HepG2 (cell line): ENCODE measurements around the gene MYO5B. TPM values are rescaled to one million over a fixed set of nuclear protein-coding genes. Genes with fewer than 3 reads are reported as not detected.

Source experiments
- ATAC-seq: fragments of 200-7000 bp; cut with Tn5 transposase; 3 replicates; pipeline ENCODE4 v1.9.1; 2020; ENCODE audit warnings: mild to moderate bottlenecking, moderate library complexity
- BruUV-seq: library from RNA; stranded (reverse); fragments of 400-500 nt; replicated peaks from 2 replicates; lab custom pipeline; 2021; lab: Mats Ljungman, UMichigan
- CTCF ChIA-PET: fragments of 300-600 bp; formaldehyde crosslinking; extraction: SDS; loops from one replicate; lab custom pipeline; 2021; ENCODE audit warnings: low total read pairs, inconsistent platforms, low intra/inter-chr PET ratio; lab: Yijun Ruan, JAX
- POLR2A ChIA-PET: fragments of 350-600 bp; sonication (Branson Sonifier 250); formaldehyde crosslinking; loops from one replicate; lab custom pipeline; 2020; ENCODE audit warnings: antibody characterized with exemption, inconsistent platforms; lab: Yijun Ruan, JAX
- DNase-seq: peaks from one replicate; pipeline ENCODE4 v3.0.0-alpha.2; 2015; ENCODE audit warnings: low spot score
- FAIRE-seq: peaks from 3 replicates; lab custom pipeline; 2011; peaks lifted over from hg19 to GRCh38; lab: Jason Lieb, UNC
- H2AFZ ChIP-seq: one replicate; pipeline ENCODE4 v1.6.1; 2011; ENCODE audit warnings: low read length, inconsistent platforms
- H3K27ac ChIP-seq: fragments of 300-600 bp; 3 replicates; pipeline ENCODE4 v1.8.0; 2011; ENCODE audit warnings: mixed run types, mild to moderate bottlenecking, mixed read lengths, low read length, inconsistent platforms; ENCODE audit not compliant: insufficient read depth; ENCODE audit errors: extremely low read length
- H3K27me3 ChIP-seq, 2 experiments: fragments of 200-600 bp in 1 of 2; 2 replicates in 1 of 2; 3 replicates in 1 of 2; pipeline versions ENCODE4 v1.6.0 to v1.8.0; 2011; ENCODE audit warnings: low read length in 2 of 2, mild to moderate bottlenecking in 2 of 2, moderate library complexity in 2 of 2, inconsistent platforms in 1 of 2; ENCODE audit not compliant: insufficient read depth in 2 of 2, control insufficient read depth in 1 of 2
- H3K36me3 ChIP-seq, 2 experiments: fragments of 200-600 bp in 1 of 2; replicated peaks in 1 of 2; 2 replicates in 1 of 2; 3 replicates in 1 of 2; pipeline versions ENCODE4 v1.5.1 to v1.8.0; 2011; ENCODE audit warnings: low read length in 2 of 2, inconsistent platforms in 1 of 2; ENCODE audit not compliant: insufficient read depth in 2 of 2, control insufficient read depth in 1 of 2
- H3K4me1 ChIP-seq: 2 replicates; pipeline ENCODE4 v1.5.1; 2012; ENCODE audit warnings: low read length, inconsistent platforms; ENCODE audit not compliant: insufficient read depth
- H3K4me2 ChIP-seq: 2 replicates; pipeline ENCODE4 v1.6.0; 2011; ENCODE audit warnings: low read depth, low read length, inconsistent platforms
- H3K4me3 ChIP-seq, 3 experiments: fragments of 200-600 bp in 1 of 3; sonication (generic), shearing (Covaris generic) in 1 of 3; replicated peaks in 1 of 3; 2 replicates each; pipeline ENCODE4 v1.5.1; 2011 to 2016; ENCODE audit warnings: low read length in 3 of 3, inconsistent platforms in 2 of 3, low read depth in 2 of 3, mild to moderate bottlenecking in 2 of 3, control low read depth in 1 of 3, mixed read lengths in 1 of 3; ENCODE audit not compliant: insufficient read depth in 1 of 3
- H3K79me2 ChIP-seq: one replicate; pipeline ENCODE4 v1.6.1; 2011; ENCODE audit warnings: low read length, inconsistent platforms; ENCODE audit not compliant: insufficient read depth
- H3K9ac ChIP-seq: 2 replicates; pipeline ENCODE4 v1.6.0; 2011; ENCODE audit warnings: mild to moderate bottlenecking, low read depth, low read length, inconsistent platforms; ENCODE audit not compliant: insufficient read depth
- H3K9me3 ChIP-seq: 2 replicates; pipeline ENCODE4 v1.5.1; 2012; ENCODE audit warnings: mild to moderate bottlenecking, low read length
- H4K20me1 ChIP-seq: 2 replicates; pipeline ENCODE4 v1.6.0; 2011; ENCODE audit warnings: inconsistent platforms, mild to moderate bottlenecking, low read length, moderate library complexity; ENCODE audit not compliant: insufficient read depth
- CENPX ChIP-seq: sonication (generic); formaldehyde crosslinking; IDR thresholded peaks from 2 replicates; pipeline ENCODE4 v1.9.0; 2021; ENCODE audit warnings: mild to moderate bottlenecking, missing genetic modification reagents, moderate library complexity
- EEA1 ChIP-seq: sonication (generic); formaldehyde crosslinking; IDR thresholded peaks from 2 replicates; pipeline ENCODE4 v1.5.1; 2020; ENCODE audit warnings: mild to moderate bottlenecking, missing genetic modification reagents, borderline replicate concordance
- EZH2 ChIP-seq: conservative IDR thresholded peaks from 2 replicates; pipeline ENCODE4 v1.6.1; 2012; ENCODE audit warnings: mild to moderate bottlenecking, low read depth, low read length, moderate library complexity
- HDAC2 ChIP-seq: sonication (generic); formaldehyde crosslinking; IDR thresholded peaks from 2 replicates; pipeline ENCODE4 v1.4.0; 2020; ENCODE audit warnings: missing genetic modification reagents
- MNT ChIP-seq: fragments of 450-650 bp; IDR thresholded peaks from 2 replicates; pipeline ENCODE4 v1.6.1; 2016
- RNF2 ChIP-seq: fragments of 450-650 bp; conservative IDR thresholded peaks from 2 replicates; pipeline ENCODE4 v1.6.1; 2016; ENCODE audit warnings: low read depth
- SMYD3 ChIP-seq: sonication (generic); formaldehyde crosslinking; IDR thresholded peaks from 2 replicates; pipeline ENCODE4 v1.8.1; 2023; ENCODE audit warnings: mild to moderate bottlenecking, missing genetic modification reagents
- ZBED4 ChIP-seq: sonication (generic); formaldehyde crosslinking; IDR thresholded peaks from 2 replicates; pipeline ENCODE4 v1.4.0; 2020; ENCODE audit warnings: missing genetic modification reagents, borderline replicate concordance
- ZKSCAN1 ChIP-seq: fragments of 150-350 bp; IDR thresholded peaks from 2 replicates; pipeline ENCODE4 v1.6.1; 2014; ENCODE audit warnings: low read length
- ZNF335 ChIP-seq: sonication (generic); formaldehyde crosslinking; IDR thresholded peaks from 2 replicates; pipeline ENCODE4 v1.4.0; 2020; ENCODE audit warnings: missing genetic modification reagents
- ZNF720 ChIP-seq: sonication (generic); formaldehyde crosslinking; IDR thresholded peaks from 2 replicates; pipeline ENCODE4 v1.4.0; 2020; ENCODE audit warnings: missing genetic modification reagents
- WGBS: methylation state at CpG from one replicate; pipeline ENCODE4 v1.1.6; 2017; ENCODE audit warnings: low lambda C conversion rate; 5-methylcytosine and 5-hydroxymethylcytosine counted together
- in situ Hi-C: cut with HindIII; loops from 2 replicates; pipeline ENCODE4 v1.10.0; 2017; ENCODE audit warnings: low pct_unique_long_range_greater_than_20kb; ENCODE audit not compliant: extremely low pct_ligation_motif_present
- intact Hi-C: fragments of 100-400 bp; cut with micrococcal nuclease; formaldehyde crosslinking; loops from one replicate; pipeline ENCODE4 v1.10.0; 2022; ENCODE audit not compliant: unreplicated experiment
- polyA plus RNA-seq, 8 experiments: library from polyadenylated mRNA; depleted of rRNA in 3 of 8; stranded (reverse) in 7 of 8; unstranded in 1 of 8; fragments of >200 nt; fragmentation: Illumina TruSeq in 4 of 8; extraction: Trizol in 4 of 8; gene quantifications; 2 replicates each; pipeline versions ENCODE4 v1.2.1 to v1.2.3, GENCODE V29; 2011 to 2016; ENCODE audit warnings: low read depth in 4 of 8, missing spikeins in 1 of 8, mixed read lengths in 1 of 8; ENCODE audit not compliant: insufficient read depth in 1 of 8
- total RNA-seq, 5 experiments: library from RNA; depleted of rRNA; stranded (reverse); fragments of >200 nt; fragmentation: Illumina TruSeq; extraction: Trizol; gene quantifications; 2 replicates each; pipeline ENCODE4 v1.2.3, GENCODE V29; 2016; ENCODE audit warnings: low read depth in 1 of 5
- TF ChIP-seq, protein P1 (sequence below): IDR thresholded peaks from 2 replicates; pipeline ENCODE4 v1.6.1; 2016; ENCODE audit warnings: low read depth

Gene MYO5B
- total and polyA plus RNA-seq, 2 of the 13 experiments (the other 11 are each of a cell fraction or from before 2014, with no cell fraction given), result 13.1 to 24.0 TPM

- Histone ChIP-seq H3K79me2 (no peaks in the 10 kb centered on the region), H3K4me3 (no peak overlapping the region), H3K9ac (no peak overlapping the region), H4K20me1 (no peaks in the 10 kb centered on the region), H3K4me1 (peaks cover 18% of the 10 kb centered on the region), H3K27me3 (no peaks in the 10 kb centered on the region), H3K36me3 (peaks cover 3 to 18% of the 10 kb centered on the region in 2 experiments; a peak in 4 of 5 replicates), H2AFZ (no peak overlapping the region), H3K27ac (no peak overlapping the region)
- ChIA-PET POLR2A (no interaction called here), CTCF (no interaction called here)
- in situ Hi-C loops, result no loop called here
- FAIRE-seq, result no peak
- BruUV-seq, result no TSS peak
- intact Hi-C loops, result loop anchor here (5.0 kb wide), 1 partner anchor 449 kb away; no protein-coding TSS in a partner anchor
- DNase-seq, result no peak
- no peak for TF ChIP-seq EEA1 (CRISPR knock-in tag)
- TF ChIP-seq, protein P1, sequence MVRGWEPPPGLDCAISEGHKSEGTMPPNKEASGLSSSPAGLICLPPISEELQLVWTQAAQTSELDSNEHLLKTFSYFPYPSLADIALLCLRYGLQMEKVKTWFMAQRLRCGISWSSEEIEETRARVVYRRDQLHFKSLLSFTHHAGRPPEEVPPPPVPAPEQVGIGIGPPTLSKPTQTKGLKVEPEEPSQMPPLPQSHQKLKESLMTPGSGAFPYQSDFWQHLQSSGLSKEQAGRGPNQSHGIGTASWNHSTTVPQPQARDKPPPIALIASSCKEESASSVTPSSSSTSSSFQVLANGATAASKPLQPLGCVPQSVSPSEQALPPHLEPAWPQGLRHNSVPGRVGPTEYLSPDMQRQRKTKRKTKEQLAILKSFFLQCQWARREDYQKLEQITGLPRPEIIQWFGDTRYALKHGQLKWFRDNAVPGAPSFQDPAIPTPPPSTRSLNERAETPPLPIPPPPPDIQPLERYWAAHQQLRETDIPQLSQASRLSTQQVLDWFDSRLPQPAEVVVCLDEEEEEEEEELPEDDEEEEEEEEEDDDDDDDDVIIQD (CRISPR knock-in tag), result no peak
- no peak for TF ChIP-seq ZNF720 (CRISPR knock-in tag)
- TF ChIP-seq CENPX (CRISPR knock-in tag), result no peak
- no peak for TF ChIP-seq ZBED4
- no peak for TF ChIP-seq ZKSCAN1
- no peak for TF ChIP-seq HDAC2 (CRISPR knock-in tag)
- TF ChIP-seq RNF2, result no peak
- TF ChIP-seq EZH2, result no peak
- no peak for TF ChIP-seq ZNF335
- no peak for TF ChIP-seq SMYD3 (CRISPR knock-in tag)
- TF ChIP-seq MNT, result no peak
- TF ChIP-seq, all 625 proteins: peak for 0
- ATAC-seq, result no peak
- 89% methylated on average over 3 of the region's 3 CpGs for WGBS
- Histone ChIP-seq H3K9me3 (no peaks in the 10 kb centered on the region), H3K4me2 (no peak overlapping the region)
Observed at GRCh38 chr18:49973592-49973991, 221.4 kb downstream of the MYO5B start.
